ENCODE measurements around the gene TMEM240. TPM values are rescaled to one million over a fixed set of nuclear protein-coding genes. Genes with fewer than 3 reads are reported as not detected.

Gene TMEM240
- total and polyA plus RNA-seq, 2 donors (not counting 1 experiment from before 2014, with no cell fraction given): 0.28 to 1.8 TPM

DNA sequence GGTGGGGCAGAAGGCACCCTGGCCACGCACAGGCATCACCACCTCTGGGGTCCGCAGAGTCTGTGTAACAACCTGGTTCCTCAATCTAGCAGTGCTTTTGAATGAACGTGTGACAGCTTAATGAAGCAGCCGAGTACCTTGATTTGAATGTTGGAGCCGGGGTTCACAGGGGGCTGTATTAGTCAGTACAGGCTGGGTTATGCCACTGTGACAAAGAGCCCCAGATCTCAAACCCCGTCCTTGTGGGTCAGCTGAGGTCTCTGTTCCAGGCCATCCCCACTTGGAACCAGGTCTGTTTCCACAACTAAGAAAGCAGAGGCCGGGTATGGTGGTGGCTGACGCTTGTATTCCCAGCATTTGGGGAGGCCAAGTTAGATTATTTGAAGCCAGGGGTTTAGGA is 10.5 kb downstream of the TMEM240 start:
- Histone ChIP-seq H4K20me1 (ENCODE audit: control insufficient read depth, insufficient read depth, low read length, poor library complexity, severe bottlenecking) (no peaks in the 10 kb centered on the region), H3K9ac (ENCODE audit: low read length) (no peak overlapping the region), H3K9me3 (ENCODE audit: control extremely low read depth in 1 of 3, control insufficient read depth in 2 of 3, insufficient read depth in 1 of 3, low read length in 2 of 3) (peaks cover 1 to 19% (median 4%) of the 10 kb centered on the region in 3 donors), H3K4me3 (ENCODE audit: control extremely low read depth in 1 of 5, extremely low read depth in 1 of 5, insufficient read depth in 1 of 5, low read depth in 2 of 5, low read length in 4 of 5) (no peak overlapping the region), H3K27ac (ENCODE audit: low read length in 2 of 2) (no peak overlapping the region), H3K27me3 (replicated peaks in 1 of 4; ENCODE audit: control extremely low read depth in 1 of 4, control insufficient read depth in 3 of 4, insufficient read depth in 4 of 4, low read length in 3 of 4) (no peaks in the 10 kb centered on the region), H3K79me2 (ENCODE audit: control insufficient read depth, insufficient read depth, low read length) (no peaks in the 10 kb centered on the region), H3K36me3 (replicated peaks in 1 of 2; ENCODE audit: control extremely low read depth in 1 of 2, control insufficient read depth in 1 of 2, extremely low read depth in 1 of 2, insufficient read depth in 2 of 2, low read length in 1 of 2) (peaks cover 0 to 5% of the 10 kb centered on the region in 2 experiments), H3K4me2 (replicated peaks; ENCODE audit: low read depth, low read length, poor library complexity, severe bottlenecking) (no peak overlapping the region), H3K4me1 (ENCODE audit: control insufficient read depth in 2 of 2, insufficient read depth in 2 of 2, low read length in 2 of 2) (no peaks in the 10 kb centered on the region), H2AFZ (ENCODE audit: insufficient read depth, low read depth, low read length, poor library complexity, severe bottlenecking) (no peak overlapping the region)
- Mint-ChIP-seq H3K4me1 (no peaks in the 10 kb centered on the region), H3K27me3 (no peaks in the 10 kb centered on the region), H3K9me3 (ENCODE audit: insufficient read depth) (peaks cover 4% of the 10 kb centered on the region), H3K4me3 (no peak overlapping the region), H3K27ac (no peak overlapping the region)
- intact Hi-C loops (cut with micrococcal nuclease): no loop called here
- POLR2A ChIA-PET: no interaction called here
- ATAC-seq (ENCODE audit: low read depth) (no peak), DNase-seq (no peak)
- WGBS (ENCODE audit: insufficient coverage): 95% methylated on average over 6 of the region's 8 CpGs
- TF ChIP-seq EZH2 (IDR thresholded peaks at IDR 0.05; ENCODE audit: borderline replicate concordance, insufficient read depth, low read depth, low read length, poor library complexity, severe bottlenecking): no peak
- TF ChIP-seq, protein P1, sequence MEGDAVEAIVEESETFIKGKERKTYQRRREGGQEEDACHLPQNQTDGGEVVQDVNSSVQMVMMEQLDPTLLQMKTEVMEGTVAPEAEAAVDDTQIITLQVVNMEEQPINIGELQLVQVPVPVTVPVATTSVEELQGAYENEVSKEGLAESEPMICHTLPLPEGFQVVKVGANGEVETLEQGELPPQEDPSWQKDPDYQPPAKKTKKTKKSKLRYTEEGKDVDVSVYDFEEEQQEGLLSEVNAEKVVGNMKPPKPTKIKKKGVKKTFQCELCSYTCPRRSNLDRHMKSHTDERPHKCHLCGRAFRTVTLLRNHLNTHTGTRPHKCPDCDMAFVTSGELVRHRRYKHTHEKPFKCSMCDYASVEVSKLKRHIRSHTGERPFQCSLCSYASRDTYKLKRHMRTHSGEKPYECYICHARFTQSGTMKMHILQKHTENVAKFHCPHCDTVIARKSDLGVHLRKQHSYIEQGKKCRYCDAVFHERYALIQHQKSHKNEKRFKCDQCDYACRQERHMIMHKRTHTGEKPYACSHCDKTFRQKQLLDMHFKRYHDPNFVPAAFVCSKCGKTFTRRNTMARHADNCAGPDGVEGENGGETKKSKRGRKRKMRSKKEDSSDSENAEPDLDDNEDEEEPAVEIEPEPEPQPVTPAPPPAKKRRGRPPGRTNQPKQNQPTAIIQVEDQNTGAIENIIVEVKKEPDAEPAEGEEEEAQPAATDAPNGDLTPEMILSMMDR (IDR thresholded peaks at IDR 0.05): no peak
- CTCF ChIA-PET: no interaction called here

DNA sequence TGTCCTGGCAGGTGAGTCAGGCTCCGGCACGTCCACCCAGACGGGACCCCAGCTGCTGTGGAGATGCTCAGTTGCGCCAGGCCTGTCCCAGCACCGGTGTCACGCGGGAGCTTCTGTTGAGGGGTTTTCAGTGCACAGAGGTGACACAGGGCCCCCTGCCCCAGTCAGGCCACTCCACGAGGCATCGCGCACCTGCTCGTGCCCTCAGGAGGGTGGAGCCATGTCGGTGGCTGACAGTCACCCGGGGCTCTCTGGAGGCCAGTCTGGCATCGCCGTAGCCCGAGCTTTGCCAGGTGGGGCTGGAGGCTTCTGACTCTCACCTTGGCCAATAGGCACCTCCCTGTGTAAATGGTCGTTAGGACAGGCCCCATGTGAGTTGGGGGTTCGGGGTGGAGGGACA is 11.1 kb downstream of the TMEM240 start:
- CTCF ChIA-PET: interaction anchor here (0.6 kb wide), 1 partner anchor 17 kb away, joined by 3 read pairs; no protein-coding TSS in a partner anchor
- TF ChIP-seq, protein P1 (IDR thresholded peaks at IDR 0.05): no peak
- no peak for TF ChIP-seq EZH2 (IDR thresholded peaks at IDR 0.05; ENCODE audit: borderline replicate concordance, insufficient read depth, low read depth, low read length, poor library complexity, severe bottlenecking)

More for the DNA sequence above, 11.1 kb downstream of the TMEM240 start:
- intact Hi-C loops (cut with micrococcal nuclease): no loop called here
- Mint-ChIP-seq H3K4me1 (no peaks in the 10 kb centered on the region), H3K27ac (no peak overlapping the region), H3K4me3 (no peak overlapping the region), H3K9me3 (ENCODE audit: insufficient read depth) (peaks cover 4% of the 10 kb centered on the region), H3K27me3 (no peaks in the 10 kb centered on the region)
- Histone ChIP-seq H3K27ac (ENCODE audit: low read length in 2 of 2) (no peak overlapping the region), H3K4me3 (ENCODE audit: control extremely low read depth in 1 of 5, extremely low read depth in 1 of 5, insufficient read depth in 1 of 5, low read depth in 2 of 5, low read length in 4 of 5) (no peak overlapping the region), H3K9ac (ENCODE audit: low read length) (no peak overlapping the region), H3K27me3 (replicated peaks in 1 of 4; ENCODE audit: control extremely low read depth in 1 of 4, control insufficient read depth in 3 of 4, insufficient read depth in 4 of 4, low read length in 3 of 4) (no peaks in the 10 kb centered on the region), H3K9me3 (ENCODE audit: control extremely low read depth in 1 of 3, control insufficient read depth in 2 of 3, insufficient read depth in 1 of 3, low read length in 2 of 3) (peaks cover 1 to 19% (median 4%) of the 10 kb centered on the region in 3 donors), H3K4me1 (ENCODE audit: control insufficient read depth in 2 of 2, insufficient read depth in 2 of 2, low read length in 2 of 2) (no peaks in the 10 kb centered on the region), H3K79me2 (ENCODE audit: control insufficient read depth, insufficient read depth, low read length) (no peaks in the 10 kb centered on the region), H3K4me2 (replicated peaks; ENCODE audit: low read depth, low read length, poor library complexity, severe bottlenecking) (no peak overlapping the region), H2AFZ (ENCODE audit: insufficient read depth, low read depth, low read length, poor library complexity, severe bottlenecking) (no peak overlapping the region), H3K36me3 (replicated peaks in 1 of 2; ENCODE audit: control extremely low read depth in 1 of 2, control insufficient read depth in 1 of 2, extremely low read depth in 1 of 2, insufficient read depth in 2 of 2, low read length in 1 of 2) (peaks cover 0 to 5% of the 10 kb centered on the region in 2 experiments), H4K20me1 (ENCODE audit: control insufficient read depth, insufficient read depth, low read length, poor library complexity, severe bottlenecking) (no peaks in the 10 kb centered on the region)
- POLR2A ChIA-PET: no interaction called here
- WGBS (ENCODE audit: insufficient coverage): over 99% methylated on average over 14 of the region's 18 CpGs
- DNase-seq: no peak
- no peak for ATAC-seq (ENCODE audit: low read depth)
